Small intestine (tissue), 16 donors: ENCODE results near the gene LIMS2. TPM values are rescaled to one million over a fixed set of nuclear protein-coding genes. Genes with fewer than 3 reads are reported as not detected.
A peak's percentile ranks its signal among the peaks of the same experiment; 100 is the strongest.

Source experiments
- DNase-seq, 2 donors: peaks; one replicate each; pipeline versions ENCODE4 v3.0.0 to v3.0.0-alpha.2; 2013
- FAIRE-seq: peaks from 2 replicates; lab custom pipeline; 2012; peaks lifted over from hg19 to GRCh38; lab: Jason Lieb, UNC
- H3K27ac ChIP-seq, 3 donors: one replicate each; pipeline ENCODE4 v1.5.1; 2013; ENCODE audit warnings: low read length in 2 of 3, mild to moderate bottlenecking in 2 of 3, control low read depth in 1 of 3, inconsistent platforms in 1 of 3, low read depth in 1 of 3, moderate library complexity in 1 of 3
- H3K27me3 ChIP-seq, 3 donors: one replicate each; pipeline ENCODE4 v1.6.1; 2013; ENCODE audit warnings: low read length in 3 of 3, inconsistent platforms in 1 of 3; ENCODE audit not compliant: control insufficient read depth in 3 of 3, insufficient read depth in 3 of 3
- H3K36me3 ChIP-seq, 3 donors: one replicate each; pipeline ENCODE4 v1.6.1; 2013; ENCODE audit warnings: low read length in 3 of 3, inconsistent platforms in 1 of 3, low read depth in 1 of 3, mild to moderate bottlenecking in 1 of 3, moderate library complexity in 1 of 3; ENCODE audit not compliant: control insufficient read depth in 3 of 3, insufficient read depth in 2 of 3
- H3K4me1 ChIP-seq, 3 donors: one replicate each; pipeline ENCODE4 v1.6.1; 2013; ENCODE audit warnings: low read length in 2 of 3, inconsistent platforms in 1 of 3, low read depth in 1 of 3, mild to moderate bottlenecking in 1 of 3, moderate library complexity in 1 of 3; ENCODE audit not compliant: control insufficient read depth in 3 of 3, insufficient read depth in 2 of 3
- H3K4me3 ChIP-seq, 3 donors: one replicate each; pipeline ENCODE4 v1.5.1; 2013; ENCODE audit warnings: low read length in 3 of 3, control low read depth in 1 of 3, inconsistent platforms in 1 of 3, low read depth in 1 of 3, mild to moderate bottlenecking in 1 of 3, moderate library complexity in 1 of 3
- H3K9me3 ChIP-seq, 2 donors: one replicate each; pipeline ENCODE4 v1.6.1; 2013; ENCODE audit warnings: low read depth in 1 of 2, low read length in 1 of 2; ENCODE audit not compliant: control insufficient read depth in 2 of 2, insufficient read depth in 1 of 2
- WGBS, 3 donors: extraction: QIAGEN DNeasy Blood & Tissue Kit; methylation state at CpG; one replicate each; pipeline ENCODE4 v1.1.7; 2013; 5-methylcytosine and 5-hydroxymethylcytosine counted together
- long read RNA-seq, 10 donors: transcript quantifications; one replicate each; lab custom pipeline, GENCODE V29; 2026
- polyA plus RNA-seq, 4 donors: library from polyadenylated mRNA; stranded (reverse) in 3 of 4; unstranded in 1 of 4; fragments of 200-250 nt in 3 of 4; fragments of 120-200 nt in 1 of 4; gene quantifications; one replicate each; pipeline versions ENCODE4 v1.2.1 to v1.2.3, GENCODE V29; 2013
- donor health status: healthy with polysubstance abuse.
- donor health status: control.
- donor health status: control.
- donor health status: Bipolar disorder and iron deficiency.
- donor health status: healthy.

LIMS2 gene, protein sequence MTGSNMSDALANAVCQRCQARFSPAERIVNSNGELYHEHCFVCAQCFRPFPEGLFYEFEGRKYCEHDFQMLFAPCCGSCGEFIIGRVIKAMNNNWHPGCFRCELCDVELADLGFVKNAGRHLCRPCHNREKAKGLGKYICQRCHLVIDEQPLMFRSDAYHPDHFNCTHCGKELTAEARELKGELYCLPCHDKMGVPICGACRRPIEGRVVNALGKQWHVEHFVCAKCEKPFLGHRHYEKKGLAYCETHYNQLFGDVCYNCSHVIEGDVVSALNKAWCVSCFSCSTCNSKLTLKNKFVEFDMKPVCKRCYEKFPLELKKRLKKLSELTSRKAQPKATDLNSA
- 10 to 100 TPM in 2 of 4 donors, 1 to 10 TPM in 2; 2.2 to 39.5 (median 8.6) TPM for polyA plus RNA-seq
- long read RNA-seq, donor 1: 0 reads
- long read RNA-seq, donor 2, partial matches to known transcripts: 0 of 1 reads
- long read RNA-seq, donor 2, other reads (novel, unspliced or antisense): 0 of 1 reads
- long read RNA-seq, donor 3, partial matches to known transcripts: 0 of 1 reads
- long read RNA-seq, donor 3, other reads (novel, unspliced or antisense): 0 of 1 reads
- long read RNA-seq, donor 4, partial matches to known transcripts: 0 of 1 reads
- long read RNA-seq, donor 4, other reads (novel, unspliced or antisense): 0 of 1 reads
- long read RNA-seq, donor 5: 0 reads
- long read RNA-seq, donor 6, partial matches to known transcripts: 0 of 3 reads
- long read RNA-seq, donor 6, other reads (novel, unspliced or antisense): 0 of 3 reads
- long read RNA-seq, donor 7: 0 reads
- long read RNA-seq, donor 8: 0 reads
- long read RNA-seq, donor 9, partial matches to known transcripts: 0 of 2 reads
- long read RNA-seq, donor 9, other reads (novel, unspliced or antisense): 0 of 2 reads
- long read RNA-seq, donor 10, transcript LIMS2-202 (10 exons, 2,045 nt): major isoform, 10 of 12 reads
- long read RNA-seq, donor 10, partial matches to known transcripts: 0 of 12 reads
- long read RNA-seq, donor 10, other reads (novel, unspliced or antisense): 0 of 12 reads

GRCh38 chr2:127675331-127676261 lies at the start of gene LIMS2:
LIMS2 (minus strand) TSS chr2:127675530; CDS start chr2:127675024, 506 bp downstream.
- peak within 1 kb of the TSS in 1 of 3 donors; percentile 80 for H3K27ac ChIP-seq

GRCh38 chr2:127722807-127723206 lies 47.5 kb upstream of the LIMS2 start:
- Histone ChIP-seq H3K36me3 (peaks cover 16 to 31% (median 23%) of the 10 kb centered on the region in 3 donors), H3K27ac (no peak overlapping the region), H3K27me3 (no peaks in the 10 kb centered on the region), H3K4me1 (no peaks in the 10 kb centered on the region), H3K4me3 (no peak overlapping the region), H3K9me3 (no peaks in the 10 kb centered on the region)
- FAIRE-seq: no peak
- 87 to 94% (median 88%) methylated on average over 3 of the region's 3 CpGs for WGBS, 3 donors
- DNase-seq: no peak

More at GRCh38 chr2:127675331-127676261, at the start of gene LIMS2:
- Histone ChIP-seq H3K4me3 (peak within 1 kb of the TSS in 2 of 3 donors; percentile 48 to 49), H3K9me3 (no peaks in the 10 kb centered on the region), H3K4me1 (peaks cover 0 to 5% (median 0%) of the 10 kb centered on the region in 3 donors), H3K36me3 (no peaks in the 10 kb centered on the region), H3K27me3 (peaks cover 0 to 76% (median 0%) of the 10 kb centered on the region in 3 donors)
- DNase-seq (peak in 1 of 2 donors; percentile 33), FAIRE-seq (no peak)
- 4 to 7% (median 5%) methylated on average over 44 to 56 of the region's 56 CpGs for WGBS, 3 donors

- no peaks in the 10 kb centered on the region for H3K9me3 ChIP-seq
- H3K36me3 ChIP-seq: peaks cover 16 to 33% (median 23%) of the 10 kb centered on the region in 3 donors
- H3K27ac ChIP-seq: no peak overlapping the region
- DNase-seq: peak; percentile 15 to 24
- H3K4me1 ChIP-seq: no peaks in the 10 kb centered on the region
- FAIRE-seq: no peak
- no peaks in the 10 kb centered on the region for H3K27me3 ChIP-seq
- H3K4me3 ChIP-seq: no peak overlapping the region
- WGBS, 3 donors: 75 to 92% (median 91%) methylated on average over 2 of the region's 2 CpGs
Observed at GRCh38 chr2:127721978-127722355, 46.6 kb upstream of the LIMS2 start.

- Histone ChIP-seq H3K27me3 (no peaks in the 10 kb centered on the region), H3K4me1 (no peaks in the 10 kb centered on the region), H3K36me3 (peaks cover 16 to 37% (median 26%) of the 10 kb centered on the region in 3 donors), H3K4me3 (no peak overlapping the region), H3K9me3 (no peaks in the 10 kb centered on the region), H3K27ac (no peak overlapping the region)
- DNase-seq (no peak), FAIRE-seq (no peak)
- 85 to 89% (median 86%) methylated on average over 6 of the region's 6 CpGs for WGBS, 3 donors
Observed at GRCh38 chr2:127721311-127721977, 46.1 kb upstream of the LIMS2 start.

DNA sequence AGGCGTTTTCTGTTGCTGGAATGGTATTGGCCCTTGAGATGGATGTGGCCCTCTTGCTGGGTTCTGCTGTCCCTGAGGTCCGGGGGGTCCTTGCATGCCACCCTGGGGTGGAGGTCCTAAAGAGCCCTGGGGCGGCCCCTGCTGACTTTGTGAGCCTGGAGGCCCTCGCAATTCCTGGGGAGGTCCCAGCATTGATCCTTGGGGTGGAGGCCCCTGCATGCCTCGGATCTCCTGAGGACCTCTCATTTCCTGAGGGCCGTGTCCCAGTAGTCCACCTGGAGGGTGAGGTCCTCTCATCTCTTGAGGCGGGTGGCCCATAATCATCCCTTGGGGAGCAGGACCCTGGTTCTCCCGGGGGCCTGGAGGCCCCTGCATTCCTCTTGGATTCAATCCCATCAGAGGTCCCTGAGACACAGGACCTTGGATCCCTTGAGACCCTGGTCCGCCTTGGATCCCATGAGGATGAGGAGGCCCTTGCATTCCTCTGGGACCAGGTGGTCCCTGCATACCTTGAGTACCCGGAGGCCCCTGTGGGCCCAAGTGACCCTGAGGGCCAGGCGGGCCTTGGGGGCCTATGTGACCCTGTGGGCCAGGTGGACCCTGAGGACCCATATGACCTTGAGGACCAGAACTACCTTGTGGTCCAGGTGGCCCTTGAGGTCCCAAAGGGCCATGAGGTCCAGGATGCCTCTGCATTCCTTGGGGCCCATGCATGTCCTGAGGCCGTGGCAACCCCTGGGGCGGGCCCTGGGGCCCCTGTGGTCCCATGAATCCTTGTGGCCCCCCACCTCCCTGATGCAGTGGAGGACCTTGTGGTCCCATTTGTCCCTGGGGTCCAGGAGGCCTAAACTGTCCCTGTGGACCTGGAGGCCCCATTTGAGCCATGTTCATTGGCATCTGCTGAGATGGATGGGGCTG lies 44.2 kb upstream of the LIMS2 start:
- no peak for FAIRE-seq
- Histone ChIP-seq H3K36me3 (peaks cover 14 to 39% (median 32%) of the 10 kb centered on the region in 3 donors), H3K27ac (no peak overlapping the region), H3K4me1 (no peaks in the 10 kb centered on the region), H3K27me3 (no peaks in the 10 kb centered on the region), H3K9me3 (no peaks in the 10 kb centered on the region), H3K4me3 (no peak overlapping the region)
- no peak for DNase-seq
- WGBS, 3 donors: 94 to 99% (median 98%) methylated on average over 13 of the region's 13 CpGs

GRCh38 chr2:127718271-127718670 lies 42.9 kb upstream of the LIMS2 start:
- Histone ChIP-seq H3K4me1 (no peaks in the 10 kb centered on the region), H3K9me3 (no peaks in the 10 kb centered on the region), H3K27ac (no peak overlapping the region), H3K36me3 (peaks cover 16 to 38% (median 29%) of the 10 kb centered on the region in 3 donors), H3K4me3 (no peak overlapping the region), H3K27me3 (no peaks in the 10 kb centered on the region)
- 97 to 99% (median 98%) methylated on average over 4 of the region's 4 CpGs for WGBS, 3 donors
- no peak for DNase-seq
- FAIRE-seq: no peak
